SK-N-MC (cell line): ENCODE data around the gene PDSS2.

Experiments
- EZH2 ChIP-seq: fragments of 200-600 bp; sonication (generic); IDR thresholded peaks from one replicate; pipeline ENCODE4 v1.6.1; 2017; ENCODE audit warnings: antibody characterized with exemption
- POLR2AphosphoS5 ChIP-seq: IDR thresholded peaks from 2 replicates; pipeline ENCODE4 v1.6.1; 2012; ENCODE audit warnings: mild to moderate bottlenecking, low read depth, low read length, borderline replicate concordance

DNA sequence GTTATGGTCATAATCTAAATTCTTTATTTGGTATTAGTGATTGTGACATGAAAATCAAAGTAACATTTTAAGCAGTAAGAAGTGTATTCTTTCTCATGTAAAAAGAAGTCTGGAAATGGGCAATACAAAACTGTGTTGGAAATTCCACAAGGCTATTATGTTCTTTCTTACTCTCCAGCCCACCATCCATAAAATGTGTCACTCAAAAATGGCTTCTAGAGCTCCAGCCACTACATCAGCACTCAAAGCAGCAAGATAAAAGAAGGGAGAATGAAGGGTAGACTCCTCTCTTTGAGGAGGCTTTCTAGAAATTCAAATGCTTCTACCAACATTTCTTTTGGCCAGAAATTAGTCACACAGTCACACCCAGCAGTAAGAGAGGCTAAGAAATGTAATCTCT, 18.4 kb downstream of the PDSS2 start:
- TF ChIP-seq EZH2 (no peak), POLR2AphosphoS5 (no peak)
